AG04450 (cell line): Measurements from ENCODE around the gene TRPM1. TPM values are rescaled to one million over a fixed set of nuclear protein-coding genes. Genes with fewer than 3 reads are reported as not detected.

ENCODE experiments used
- CTCF ChIA-PET: fragments of 300-600, 350-600 bp; formaldehyde crosslinking; extraction: SDS; loops from one replicate; lab custom pipeline; 2022; ENCODE audit warnings: antibody characterized with exemption, inconsistent platforms; lab: Charles Lee
- POLR2A ChIA-PET: fragments of 350-600 bp; formaldehyde crosslinking; extraction: SDS; loops from one replicate; lab custom pipeline; 2021; ENCODE audit warnings: antibody characterized with exemption, inconsistent platforms; lab: Yijun Ruan, JAX
- DNase-seq: peaks from one replicate; pipeline ENCODE4 v3.0.0-alpha.2; 2011; ENCODE audit warnings: low read depth, low spot score
- H3K27ac ChIP-seq: one replicate; pipeline ENCODE4 v1.5.1; 2012; ENCODE audit warnings: low read depth, low read length, control low read depth
- H3K27me3 ChIP-seq: one replicate; pipeline ENCODE4 v1.6.0; 2012; ENCODE audit warnings: low read length; ENCODE audit not compliant: control insufficient read depth, insufficient read depth
- H3K4me3 ChIP-seq: 2 replicates; pipeline ENCODE4 v1.5.1; 2011; ENCODE audit warnings: mild to moderate bottlenecking, low read depth, low read length, control low read depth
- H3K9me3 ChIP-seq: 2 replicates; pipeline ENCODE4 v1.5.1; 2012; ENCODE audit warnings: low read length; ENCODE audit not compliant: control insufficient read depth, insufficient read depth
- polyA plus RNA-seq: library from polyadenylated mRNA; depleted of rRNA; stranded (reverse); fragments of >200 nt; gene quantifications from 2 replicates; pipeline ENCODE4 v1.2.3, GENCODE V29; 2011
- TF ChIP-seq, protein P1 (sequence below): IDR thresholded peaks from 2 replicates; pipeline ENCODE4 v1.5.1; 2011; ENCODE audit warnings: low read depth, low read length, control low read depth, inconsistent platforms

The TRPM1 gene
- polyA plus RNA-seq, 1 experiment: not detected

DNA sequence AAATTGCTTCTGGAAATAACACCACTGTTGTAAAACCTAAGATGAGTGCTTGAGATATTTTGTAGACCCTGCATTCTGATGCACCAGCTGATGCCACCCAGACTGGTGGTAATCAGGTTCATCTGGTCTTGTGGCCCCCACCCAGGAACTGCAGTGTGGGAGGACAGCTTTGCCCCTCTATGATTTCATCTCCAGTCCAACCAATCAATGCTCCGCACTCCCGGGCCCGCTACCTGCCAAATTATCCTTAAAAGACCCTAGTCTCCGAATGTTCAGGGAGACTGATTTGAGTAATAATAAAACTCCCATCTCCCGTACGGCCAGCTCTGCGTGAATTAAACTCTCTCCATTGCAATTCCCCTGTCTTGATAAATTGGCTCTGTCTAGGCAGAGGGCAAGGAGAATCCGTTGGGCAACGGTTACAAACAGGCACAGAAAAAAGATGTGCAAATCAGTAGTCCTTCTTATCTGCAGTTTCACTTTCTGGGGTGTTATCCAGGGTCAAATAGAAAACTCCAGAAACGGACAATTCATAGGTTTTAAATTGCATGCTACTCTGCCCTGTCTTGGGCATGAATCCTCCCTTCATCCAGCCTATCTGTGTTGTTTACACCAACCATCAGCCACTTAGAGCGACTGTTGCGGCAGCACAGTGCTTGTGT lies 29.2 kb upstream of the TRPM1 start:
- Histone ChIP-seq H3K4me3 (peak overlapping the region; percentile 43), H3K27me3 (peaks cover 5% of the 10 kb centered on the region), H3K9me3 (peaks cover 4% of the 10 kb centered on the region; the same call in 1 of the 2 replicates), H3K27ac (no peak overlapping the region)
- ChIA-PET POLR2A (no interaction called here), CTCF (interaction anchor here (1.0 to 1.9 kb wide), 3 partner anchors 11 to 358 kb away, joined by 3 to 9 read pairs (median 8); no protein-coding TSS in a partner anchor)
- no peak for DNase-seq
- TF ChIP-seq, protein P1, sequence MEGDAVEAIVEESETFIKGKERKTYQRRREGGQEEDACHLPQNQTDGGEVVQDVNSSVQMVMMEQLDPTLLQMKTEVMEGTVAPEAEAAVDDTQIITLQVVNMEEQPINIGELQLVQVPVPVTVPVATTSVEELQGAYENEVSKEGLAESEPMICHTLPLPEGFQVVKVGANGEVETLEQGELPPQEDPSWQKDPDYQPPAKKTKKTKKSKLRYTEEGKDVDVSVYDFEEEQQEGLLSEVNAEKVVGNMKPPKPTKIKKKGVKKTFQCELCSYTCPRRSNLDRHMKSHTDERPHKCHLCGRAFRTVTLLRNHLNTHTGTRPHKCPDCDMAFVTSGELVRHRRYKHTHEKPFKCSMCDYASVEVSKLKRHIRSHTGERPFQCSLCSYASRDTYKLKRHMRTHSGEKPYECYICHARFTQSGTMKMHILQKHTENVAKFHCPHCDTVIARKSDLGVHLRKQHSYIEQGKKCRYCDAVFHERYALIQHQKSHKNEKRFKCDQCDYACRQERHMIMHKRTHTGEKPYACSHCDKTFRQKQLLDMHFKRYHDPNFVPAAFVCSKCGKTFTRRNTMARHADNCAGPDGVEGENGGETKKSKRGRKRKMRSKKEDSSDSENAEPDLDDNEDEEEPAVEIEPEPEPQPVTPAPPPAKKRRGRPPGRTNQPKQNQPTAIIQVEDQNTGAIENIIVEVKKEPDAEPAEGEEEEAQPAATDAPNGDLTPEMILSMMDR: no peak

DNA sequence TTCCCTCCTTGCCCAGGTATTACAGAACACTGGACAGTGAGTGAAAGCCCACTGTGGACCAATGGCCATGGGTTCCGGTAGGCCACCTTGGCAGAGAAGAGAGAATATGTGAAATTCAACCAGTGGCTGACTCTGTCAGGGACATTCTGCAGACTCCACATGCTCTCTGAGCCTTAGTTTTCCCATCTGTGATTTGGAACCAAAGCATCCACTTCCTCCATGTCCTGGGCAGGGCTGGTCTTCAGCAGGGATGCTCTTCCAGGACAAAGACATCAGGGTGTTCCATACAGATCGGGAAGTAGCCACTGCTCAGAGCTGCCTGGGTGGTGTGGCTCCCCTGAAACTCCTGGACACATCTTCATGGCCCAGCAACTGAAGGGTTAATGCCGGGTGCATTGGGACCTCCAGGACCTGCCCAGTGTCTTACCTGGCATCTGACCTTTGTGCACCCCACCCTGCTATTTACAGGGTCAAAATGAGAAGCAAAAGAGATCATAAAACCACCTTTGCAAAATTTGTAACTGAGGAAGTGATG lies 28.3 kb upstream of the TRPM1 start:
- Histone ChIP-seq H3K27me3 (peaks cover 5% of the 10 kb centered on the region), H3K27ac (no peak overlapping the region), H3K4me3 (no peak overlapping the region), H3K9me3 (peaks cover 4% of the 10 kb centered on the region; the same call in 1 of the 2 replicates)
- DNase-seq: no peak
- ChIA-PET POLR2A (interaction anchor here (1.1 kb wide), 1 partner anchor 139 kb away, joined by 6 read pairs; the partner anchor contains the start of gene MTMR10), CTCF (interaction anchor here (0.7 to 3.3 kb wide), 46 partner anchors 8 to 471 kb away, joined by 3 to 19 read pairs (median 5); partner anchors contain the start of genes FAN1 and MTMR10)
- TF ChIP-seq, protein P1: no peak

- Histone ChIP-seq H3K4me3 (no peak overlapping the region), H3K27me3 (peaks cover 5% of the 10 kb centered on the region), H3K9me3 (peaks cover 4% of the 10 kb centered on the region; the same call in 1 of the 2 replicates), H3K27ac (no peak overlapping the region)
- ChIA-PET POLR2A (interaction anchor here (0.7 to 1.1 kb wide), 3 partner anchors 8 to 138 kb away, joined by 3 to 6 read pairs (median 4); partner anchors contain the start of gene MTMR10), CTCF (interaction anchor here (0.5 to 3.3 kb wide), 64 partner anchors 9 to 470 kb away, joined by 3 to 19 read pairs (median 4); partner anchors contain the start of genes FAN1 and MTMR10)
- DNase-seq: peak; percentile 20
- TF ChIP-seq, protein P1: peak; percentile 99
Observed at GRCh38 chr15:31128919-31129768, 27.6 kb upstream of the TRPM1 start.

- TF ChIP-seq, protein P1: no peak
- no peaks in the 10 kb centered on the region for H3K9me3 ChIP-seq
- H3K4me3 ChIP-seq: no peak overlapping the region
- CTCF ChIA-PET: interaction anchor here (0.6 to 3.3 kb wide), 52 partner anchors 9 to 470 kb away, joined by 3 to 19 read pairs (median 4); partner anchors contain the start of genes FAN1 and MTMR10
- H3K27me3 ChIP-seq: peaks cover 3% of the 10 kb centered on the region
- no peak overlapping the region for H3K27ac ChIP-seq
- POLR2A ChIA-PET: interaction anchor here (0.7 kb wide), 1 partner anchor 22 kb away, joined by 4 read pairs; no protein-coding TSS in a partner anchor
- no peak for DNase-seq
Observed at GRCh38 chr15:31128477-31128876, 27.0 kb upstream of the TRPM1 start.
